ENCODE results near the gene LOC128125822.
"Not testable (repeated sequence)": the region's sequence is repeated elsewhere in the genome, so short reads cannot be mapped to it uniquely, and the experiment has no call there.

LOC128125822 gene

DNA sequence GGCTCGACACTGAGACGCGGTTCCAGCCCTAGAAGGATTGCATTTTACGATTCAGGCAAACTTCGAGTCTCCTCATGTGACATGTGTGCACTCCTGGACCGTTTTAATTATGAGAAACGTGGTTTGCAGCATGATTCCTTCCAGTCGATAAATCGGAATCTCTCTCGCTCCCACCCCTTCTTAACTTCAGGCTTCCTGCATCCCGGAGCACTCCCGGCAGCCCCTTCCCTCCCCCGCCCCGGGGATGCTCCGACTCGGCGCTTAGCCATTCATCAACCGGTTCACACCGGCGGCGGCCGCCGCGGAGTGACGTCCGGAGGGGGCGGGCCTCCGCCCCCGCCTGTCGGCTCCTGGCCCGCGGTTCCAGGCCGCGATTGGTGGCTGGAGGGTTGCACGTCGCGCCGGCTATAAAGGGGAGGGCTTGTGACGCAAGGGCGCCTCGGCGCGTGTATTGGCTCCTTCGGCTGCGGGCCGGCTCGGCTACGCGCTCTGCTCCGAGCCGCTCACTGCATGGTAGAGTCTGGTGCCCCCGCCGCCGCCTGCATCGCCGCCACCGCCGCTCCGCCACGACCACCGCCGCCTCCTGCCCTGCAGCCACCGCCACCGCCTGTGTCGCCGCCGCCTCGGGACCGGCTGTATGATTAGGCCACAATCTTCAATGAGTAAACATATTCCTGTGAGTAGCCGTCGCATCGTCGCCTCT, at the start of gene LOC128125822, which contains the start of gene PTP4A1:
LOC128125822 (plus strand) TSS at position 437 of the 703 bp plus-strand sequence.
PTP4A1 (plus strand) TSS at position 437 of the 703 bp plus-strand sequence. CDS start 4,401 bp downstream, outside the sequence.
- H3K4me3 ChIP-seq (ENCODE audit: low read length): peak within 1 kb of the TSS; percentile 81
- peak within 1 kb of the TSS; percentile 79 for H3K27ac ChIP-seq (ENCODE audit: low read length)
- H3K9me3 ChIP-seq (ENCODE audit: insufficient read depth, low read length): no peaks in the 10 kb centered on the region
- H3K4me1 ChIP-seq (ENCODE audit: low read length): peaks cover 14% of the 10 kb centered on the region
- H2AFZ ChIP-seq (ENCODE audit: low read depth, low read length): peak within 1 kb of the TSS; percentile 97
- TF ChIP-seq EZH2phosphoT487 (IDR thresholded peaks at IDR 0.05; ENCODE audit: low read depth): no peak
- TF ChIP-seq, protein P1, sequence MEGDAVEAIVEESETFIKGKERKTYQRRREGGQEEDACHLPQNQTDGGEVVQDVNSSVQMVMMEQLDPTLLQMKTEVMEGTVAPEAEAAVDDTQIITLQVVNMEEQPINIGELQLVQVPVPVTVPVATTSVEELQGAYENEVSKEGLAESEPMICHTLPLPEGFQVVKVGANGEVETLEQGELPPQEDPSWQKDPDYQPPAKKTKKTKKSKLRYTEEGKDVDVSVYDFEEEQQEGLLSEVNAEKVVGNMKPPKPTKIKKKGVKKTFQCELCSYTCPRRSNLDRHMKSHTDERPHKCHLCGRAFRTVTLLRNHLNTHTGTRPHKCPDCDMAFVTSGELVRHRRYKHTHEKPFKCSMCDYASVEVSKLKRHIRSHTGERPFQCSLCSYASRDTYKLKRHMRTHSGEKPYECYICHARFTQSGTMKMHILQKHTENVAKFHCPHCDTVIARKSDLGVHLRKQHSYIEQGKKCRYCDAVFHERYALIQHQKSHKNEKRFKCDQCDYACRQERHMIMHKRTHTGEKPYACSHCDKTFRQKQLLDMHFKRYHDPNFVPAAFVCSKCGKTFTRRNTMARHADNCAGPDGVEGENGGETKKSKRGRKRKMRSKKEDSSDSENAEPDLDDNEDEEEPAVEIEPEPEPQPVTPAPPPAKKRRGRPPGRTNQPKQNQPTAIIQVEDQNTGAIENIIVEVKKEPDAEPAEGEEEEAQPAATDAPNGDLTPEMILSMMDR (IDR thresholded peaks at IDR 0.05; ENCODE audit: low read depth, low read length): no peak
- peaks cover 48% of the 10 kb centered on the region for H3K79me2 ChIP-seq (ENCODE audit: low read length)
- peaks cover 32% of the 10 kb centered on the region for H4K20me1 ChIP-seq (ENCODE audit: insufficient read depth, low read length)
- peak within 1 kb of the TSS; percentile 88 for H3K4me2 ChIP-seq (ENCODE audit: low read length)
- H3K9ac ChIP-seq (ENCODE audit: low read length): peak within 1 kb of the TSS; percentile 91
- peaks cover 17% of the 10 kb centered on the region for H3K36me3 ChIP-seq (replicated peaks; ENCODE audit: low read depth, low read length)
- no peaks in the 10 kb centered on the region for H3K27me3 ChIP-seq (ENCODE audit: low read depth, low read length)

DNA sequence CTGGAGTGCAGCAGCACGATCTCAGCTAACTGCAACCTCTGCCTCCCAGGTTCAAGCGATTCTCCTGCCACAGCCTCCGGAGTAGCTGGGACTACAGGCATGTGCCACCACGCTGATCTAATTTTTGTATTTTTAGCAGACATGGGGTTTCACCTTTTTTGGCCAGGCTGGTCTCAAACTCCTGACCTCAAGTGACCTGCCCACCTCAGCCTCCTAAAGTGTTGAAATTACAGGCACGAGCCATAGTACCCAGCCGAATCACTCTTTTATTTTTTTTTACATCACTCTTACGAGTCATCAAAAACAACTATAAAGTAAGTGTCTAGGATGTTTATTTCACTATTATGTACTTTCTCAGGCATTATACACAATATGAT, 49.4 kb upstream of the LOC128125822 start:
- H3K9ac ChIP-seq (ENCODE audit: low read length); H3K9me3 ChIP-seq (ENCODE audit: insufficient read depth, low read length); H3K79me2 ChIP-seq (ENCODE audit: low read length); H4K20me1 ChIP-seq (ENCODE audit: insufficient read depth, low read length); H3K36me3 ChIP-seq (replicated peaks; ENCODE audit: low read depth, low read length); H2AFZ ChIP-seq (ENCODE audit: low read depth, low read length); H3K27ac ChIP-seq (ENCODE audit: low read length); H3K4me2 ChIP-seq (ENCODE audit: low read length); H3K4me3 ChIP-seq (ENCODE audit: low read length): not testable (repeated sequence)
- peaks cover 37% of the 10 kb centered on the region for H3K27me3 ChIP-seq (ENCODE audit: low read depth, low read length)
- H3K4me1 ChIP-seq (ENCODE audit: low read length): peaks cover 34% of the 10 kb centered on the region

DNA sequence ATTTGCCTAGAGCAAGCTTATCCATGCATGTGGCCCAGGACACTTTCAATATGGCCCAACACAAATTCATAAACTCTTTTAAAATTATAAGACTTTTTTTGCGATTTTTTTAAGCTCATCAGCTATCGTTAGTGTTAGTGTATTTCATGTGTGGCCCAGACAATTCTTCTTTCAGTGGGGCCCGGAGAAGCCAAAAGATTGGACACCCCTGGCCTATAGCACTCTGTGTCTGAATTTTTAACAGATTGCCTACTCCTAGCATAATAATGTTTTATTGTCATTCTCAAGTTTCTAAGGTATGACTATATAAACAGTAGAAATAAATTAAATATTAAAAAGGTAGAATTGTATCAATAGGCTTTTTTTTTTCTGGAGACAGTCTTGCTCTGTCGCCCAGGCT, 48.6 kb upstream of the LOC128125822 start:
- Histone ChIP-seq H3K36me3 (replicated peaks; ENCODE audit: low read depth, low read length) (no peaks in the 10 kb centered on the region), H3K27me3 (ENCODE audit: low read depth, low read length) (peaks cover 33% of the 10 kb centered on the region), H3K4me3 (ENCODE audit: low read length) (no peak overlapping the region), H3K4me2 (ENCODE audit: low read length) (no peak overlapping the region), H3K4me1 (ENCODE audit: low read length) (peaks cover 30% of the 10 kb centered on the region), H3K9ac (ENCODE audit: low read length) (no peak overlapping the region), H3K79me2 (ENCODE audit: low read length) (no peaks in the 10 kb centered on the region), H4K20me1 (ENCODE audit: insufficient read depth, low read length) (no peaks in the 10 kb centered on the region), H2AFZ (ENCODE audit: low read depth, low read length) (no peak overlapping the region), H3K27ac (ENCODE audit: low read length) (no peak overlapping the region), H3K9me3 (ENCODE audit: insufficient read depth, low read length) (no peaks in the 10 kb centered on the region)
- TF ChIP-seq EZH2phosphoT487 (IDR thresholded peaks at IDR 0.05; ENCODE audit: low read depth): no peak
- TF ChIP-seq, protein P1 (IDR thresholded peaks at IDR 0.05; ENCODE audit: low read depth, low read length): no peak

DNA sequence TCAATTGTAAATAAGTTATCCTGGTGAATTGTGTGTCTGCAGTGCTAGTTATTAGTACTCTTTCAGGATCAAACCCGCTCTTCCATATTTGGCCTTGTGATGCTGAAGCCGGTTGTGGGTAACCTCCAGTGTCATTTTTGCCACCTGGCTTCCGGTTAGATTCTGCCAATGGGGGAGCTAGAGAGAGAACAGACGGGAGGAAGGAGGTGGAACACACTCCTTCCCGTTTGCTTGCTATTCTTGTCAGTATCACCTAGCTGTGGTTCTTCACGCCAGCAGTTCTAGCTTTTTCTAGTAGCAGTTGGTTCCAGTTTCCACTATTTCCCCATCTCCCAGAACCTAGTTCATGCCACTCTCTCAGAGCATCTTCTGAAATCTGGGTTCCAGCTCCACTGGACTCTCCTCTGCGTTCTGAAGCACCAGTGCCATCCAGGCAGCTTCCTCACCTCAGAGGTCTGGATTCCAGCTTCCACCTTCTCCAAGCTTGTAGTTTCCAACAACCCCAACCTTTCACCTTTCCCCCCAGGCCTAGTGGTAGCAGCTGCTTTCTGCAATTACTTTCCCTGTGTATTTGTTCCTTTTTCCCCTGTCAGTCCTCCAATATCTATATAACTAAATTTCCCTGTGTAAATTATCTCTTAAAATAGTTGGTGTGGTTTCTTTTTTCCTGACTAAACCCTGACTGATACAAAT, 46.9 kb upstream of the LOC128125822 start:
- Histone ChIP-seq H3K4me2 (ENCODE audit: low read length) (no peak overlapping the region), H3K4me3 (ENCODE audit: low read length) (no peak overlapping the region), H3K36me3 (replicated peaks; ENCODE audit: low read depth, low read length) (no peaks in the 10 kb centered on the region), H4K20me1 (ENCODE audit: insufficient read depth, low read length) (no peaks in the 10 kb centered on the region), H2AFZ (ENCODE audit: low read depth, low read length) (no peak overlapping the region), H3K9ac (ENCODE audit: low read length) (no peak overlapping the region), H3K27me3 (ENCODE audit: low read depth, low read length) (peaks cover 39% of the 10 kb centered on the region), H3K27ac (ENCODE audit: low read length) (no peak overlapping the region), H3K4me1 (ENCODE audit: low read length) (peaks cover 26% of the 10 kb centered on the region), H3K9me3 (ENCODE audit: insufficient read depth, low read length) (no peaks in the 10 kb centered on the region), H3K79me2 (ENCODE audit: low read length) (no peaks in the 10 kb centered on the region)
- TF ChIP-seq, protein P1 (IDR thresholded peaks at IDR 0.05; ENCODE audit: low read depth, low read length): peak; percentile 23; the same call in 1 of the 2 replicates
- no peak for TF ChIP-seq EZH2phosphoT487 (IDR thresholded peaks at IDR 0.05; ENCODE audit: low read depth)
